ENCODE data around the gene MED27.

- TF ChIP-seq CTCF (conservative IDR thresholded peaks at IDR 0.05; ENCODE audit: low read depth, low read length) = no peak
- TF ChIP-seq EZH2phosphoT487 (IDR thresholded peaks at IDR 0.05; ENCODE audit: borderline replicate concordance, low read length) = no peak
- no peak for TF ChIP-seq EZH2 (IDR thresholded peaks at IDR 0.05; ENCODE audit: low read length, unreplicated experiment)
These were observed 38.0 kb upstream of the MED27 start for GRCh38 chr9:132117694-132118093.
